Measurements from ENCODE around the gene TPK1. TPM values are rescaled to one million over a fixed set of nuclear protein-coding genes. Genes with fewer than 3 reads are reported as not detected.

TPK1 gene
- total and polyA plus RNA-seq, 2 of the 8 experiments (the other 6 are each of a cell fraction or from before 2014, with no cell fraction given) = 1.9 to 2.7 TPM

- Histone ChIP-seq H3K56ac (replicated peaks; ENCODE audit: insufficient read length, low read depth, low read length) (no peak overlapping the region), H4K91ac (replicated peaks; ENCODE audit: insufficient read length, low read length) (no peak overlapping the region), H2AFZ (ENCODE audit: low read length) (no peak overlapping the region), H2BK15ac (ENCODE audit: low read length) (no peak overlapping the region), H3K27me3 (replicated peaks in 1 of 4; ENCODE audit: control insufficient read depth in 3 of 4, extremely low read depth in 1 of 4, insufficient read depth in 3 of 4, low read length in 3 of 4) (no peaks in the 10 kb centered on the region), H3K4me2 (ENCODE audit: insufficient read depth in 1 of 2, low read depth in 2 of 2, low read length in 2 of 2) (no peak overlapping the region), H2BK12ac (ENCODE audit: low read depth, low read length) (no peak overlapping the region), H3K79me2 (ENCODE audit: control insufficient read depth in 1 of 2, insufficient read depth in 2 of 2, low read length in 2 of 2) (no peaks in the 10 kb centered on the region), H3K18ac (ENCODE audit: extremely low read depth, low read length) (no peak overlapping the region), H3K23me2 (ENCODE audit: low read depth, low read length) (no peaks in the 10 kb centered on the region), H3K23ac (ENCODE audit: insufficient read length) (no peak overlapping the region), H4K20me1 (replicated peaks in 1 of 2; ENCODE audit: control insufficient read depth in 1 of 2, insufficient read depth in 2 of 2, low read length in 2 of 2) (no peaks in the 10 kb centered on the region), H3K4me1 (replicated peaks in 1 of 4; ENCODE audit: control insufficient read depth in 3 of 4, insufficient read depth in 4 of 4, low read length in 3 of 4) (no peaks in the 10 kb centered on the region), H2BK5ac (ENCODE audit: low read depth, low read length) (no peak overlapping the region), H3K4me3 (ENCODE audit: extremely low read depth in 1 of 4, insufficient read depth in 2 of 4, low read depth in 3 of 4, low read length in 4 of 4) (no peak overlapping the region), H2BK20ac (ENCODE audit: low read length) (no peak overlapping the region), H3K36me3 (ENCODE audit: control insufficient read depth in 2 of 4, insufficient read depth in 4 of 4, low read length in 3 of 4) (no peaks in the 10 kb centered on the region), H2BK120ac (replicated peaks; ENCODE audit: low read depth, low read length) (no peak overlapping the region), H4K8ac (ENCODE audit: extremely low read depth, insufficient read depth, low read length) (no peak overlapping the region), H4K5ac (ENCODE audit: insufficient read length, low read depth, low read length) (no peak overlapping the region), H2AK5ac (ENCODE audit: low read depth, low read length) (no peak overlapping the region), H3K9me3 (ENCODE audit: insufficient read depth in 2 of 2, low read depth in 1 of 2, low read length in 1 of 2) (no peaks in the 10 kb centered on the region), H3K27ac (ENCODE audit: low read depth, low read length) (no peak overlapping the region), H3K9ac (replicated peaks in 1 of 4; ENCODE audit: extremely low read depth in 1 of 4, low read depth in 3 of 4, low read length in 3 of 4) (no peak overlapping the region), H3K79me1 (ENCODE audit: low read depth, low read length) (no peaks in the 10 kb centered on the region), H3K4ac (replicated peaks; ENCODE audit: insufficient read length, low read depth, low read length) (no peak overlapping the region), H3K14ac (ENCODE audit: insufficient read length) (no peak overlapping the region)
- CTCF ChIA-PET (ENCODE audit: partially characterized antibody) = interaction anchor here (0.6 to 1.2 kb wide), 2 partner anchors 15 to 30 kb away, joined by 3 to 6 read pairs; no protein-coding TSS in a partner anchor
- no peak for FAIRE-seq
- no peak for DNase-seq (ENCODE audit: low read depth in 1 of 2, low spot score in 2 of 2)
- WGBS, 2 experiments (ENCODE audit: extremely low coverage in 1 of 2, insufficient coverage in 1 of 2, insufficient read length in 1 of 2, insufficient replicate concordance in 2 of 2, low coverage in 1 of 2, low lambda C conversion rate in 2 of 2, missing lambda C conversion rate in 1 of 2) = 81% methylated on average over 1 of the region's 1 CpG; no CpG with 5 or more reads in 1 of the 2 experiments
- POLR2A ChIA-PET (ENCODE audit: partially characterized antibody) = interaction anchor here (1.0 kb wide), 1 partner anchor 9 kb away, joined by 4 read pairs; no protein-coding TSS in a partner anchor
- TF ChIP-seq GTF2F1 (IDR thresholded peaks at IDR 0.05; ENCODE audit: borderline replicate concordance, low read depth, low read length) (no peak), ATF3 (IDR thresholded peaks at IDR 0.05; ENCODE audit: insufficient read depth, low read depth, low read length) (no peak), HDAC2 (IDR thresholded peaks at IDR 0.05; ENCODE audit: borderline replicate concordance in 1 of 2, low read depth in 2 of 2, low read length in 2 of 2) (no peak)
Measured at GRCh38 chr7:144709066-144709465, 126.8 kb downstream of the TPK1 start.

Data from H1 (cell line).